Sigmoid colon (tissue), 4 donors: ENCODE measurements around the gene PRICKLE1.

Experiments used
- POLR2AphosphoS5 ChIP-seq, 4 donors: sonication (generic); formaldehyde crosslinking; IDR thresholded peaks; one replicate each; pipeline ENCODE4 v1.6.1; 2017; ENCODE audit warnings: antibody characterized with exemption in 4 of 4
- TF ChIP-seq, protein P1 (sequence below), 4 experiments: fragments of 450-650 bp in 3 of 4; fragments of 200-600 bp in 1 of 4; IDR thresholded peaks; one replicate each; pipeline ENCODE4 v1.5.1; 2016 to 2019; ENCODE audit warnings: antibody characterized with exemption in 4 of 4, mild to moderate bottlenecking in 3 of 4, moderate library complexity in 2 of 4

DNA sequence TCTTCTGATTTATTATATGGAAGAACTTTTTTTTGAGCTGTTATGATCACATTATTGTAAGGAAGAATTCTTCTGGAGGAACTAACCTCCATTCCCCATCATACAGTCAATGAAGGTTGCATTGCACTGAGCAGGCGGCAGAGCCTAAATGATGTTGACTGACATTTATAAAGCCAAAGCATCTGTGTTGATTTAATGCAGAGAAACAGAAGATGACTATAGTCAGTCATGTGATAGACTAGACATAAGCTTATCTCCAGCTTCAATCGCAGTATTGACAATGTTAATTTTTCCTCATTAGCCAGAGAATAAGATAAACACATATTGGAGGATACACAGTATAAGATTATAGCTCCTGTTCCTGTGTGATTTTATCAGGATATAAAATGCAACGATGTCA is 82.0 kb downstream of the PRICKLE1 start:
- TF ChIP-seq, protein P1, sequence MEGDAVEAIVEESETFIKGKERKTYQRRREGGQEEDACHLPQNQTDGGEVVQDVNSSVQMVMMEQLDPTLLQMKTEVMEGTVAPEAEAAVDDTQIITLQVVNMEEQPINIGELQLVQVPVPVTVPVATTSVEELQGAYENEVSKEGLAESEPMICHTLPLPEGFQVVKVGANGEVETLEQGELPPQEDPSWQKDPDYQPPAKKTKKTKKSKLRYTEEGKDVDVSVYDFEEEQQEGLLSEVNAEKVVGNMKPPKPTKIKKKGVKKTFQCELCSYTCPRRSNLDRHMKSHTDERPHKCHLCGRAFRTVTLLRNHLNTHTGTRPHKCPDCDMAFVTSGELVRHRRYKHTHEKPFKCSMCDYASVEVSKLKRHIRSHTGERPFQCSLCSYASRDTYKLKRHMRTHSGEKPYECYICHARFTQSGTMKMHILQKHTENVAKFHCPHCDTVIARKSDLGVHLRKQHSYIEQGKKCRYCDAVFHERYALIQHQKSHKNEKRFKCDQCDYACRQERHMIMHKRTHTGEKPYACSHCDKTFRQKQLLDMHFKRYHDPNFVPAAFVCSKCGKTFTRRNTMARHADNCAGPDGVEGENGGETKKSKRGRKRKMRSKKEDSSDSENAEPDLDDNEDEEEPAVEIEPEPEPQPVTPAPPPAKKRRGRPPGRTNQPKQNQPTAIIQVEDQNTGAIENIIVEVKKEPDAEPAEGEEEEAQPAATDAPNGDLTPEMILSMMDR (IDR thresholded peaks at IDR 0.05) = no peak
- TF ChIP-seq POLR2AphosphoS5 (IDR thresholded peaks at IDR 0.05) = no peak
